Measurements from ENCODE around the gene FAM118A.

GRCh38 chr22:45337536-45337935, 27.8 kb downstream of the FAM118A start:
- no peak for TF ChIP-seq CTCF (optimal IDR thresholded peaks at IDR 0.05 in 1 of 3, IDR thresholded peaks at IDR 0.05 in 1 of 3, conservative IDR thresholded peaks at IDR 0.05 in 1 of 3; ENCODE audit: extremely low read depth in 1 of 3, insufficient read depth in 2 of 3, low read length in 3 of 3)
- no peak for TF ChIP-seq EZH2 (IDR thresholded peaks at IDR 0.05; ENCODE audit: low read length)

Data from keratinocyte (primary cell).